ENCODE measurements around the gene DIO1. TPM values are rescaled to one million over a fixed set of nuclear protein-coding genes. Genes with fewer than 3 reads are reported as not detected.

DIO1 gene
- total and polyA plus RNA-seq, 2 donors from 2014 or later = 2.9 to 40.6 TPM

GRCh38 chr1:53905509-53905908 lies 11.5 kb downstream of the DIO1 start:
- no peak for FAIRE-seq
- Histone ChIP-seq H3K9ac (ENCODE audit: low read length in 3 of 3) (no peak overlapping the region), H3K4me1 (ENCODE audit: control insufficient read depth in 2 of 3, insufficient read depth in 2 of 3, low read depth in 1 of 3, low read length in 3 of 3) (peaks cover 0 to 3% (median 0%) of the 10 kb centered on the region in 3 donors), H3K27ac (ENCODE audit: low read depth in 2 of 2, low read length in 2 of 2) (no peak overlapping the region), H3K9me3 (ENCODE audit: control insufficient read depth in 2 of 3, insufficient read depth in 1 of 3, low read length in 3 of 3) (no peaks in the 10 kb centered on the region), H3K36me3 (ENCODE audit: control insufficient read depth in 2 of 3, insufficient read depth in 3 of 3, low read length in 3 of 3) (peaks cover 0 to 2% (median 0%) of the 10 kb centered on the region in 3 donors), H3K4me3 (ENCODE audit: low read length in 3 of 3) (no peak overlapping the region), H3K27me3 (ENCODE audit: control insufficient read depth, insufficient read depth, low read length) (no peaks in the 10 kb centered on the region)
- no peak for DNase-seq
- intact Hi-C loops (cut with DNase I) = no loop called here
- no peak for TF ChIP-seq CTCF (IDR thresholded peaks at IDR 0.05; ENCODE audit: borderline replicate concordance, extremely low read depth, insufficient read depth)

DNA sequence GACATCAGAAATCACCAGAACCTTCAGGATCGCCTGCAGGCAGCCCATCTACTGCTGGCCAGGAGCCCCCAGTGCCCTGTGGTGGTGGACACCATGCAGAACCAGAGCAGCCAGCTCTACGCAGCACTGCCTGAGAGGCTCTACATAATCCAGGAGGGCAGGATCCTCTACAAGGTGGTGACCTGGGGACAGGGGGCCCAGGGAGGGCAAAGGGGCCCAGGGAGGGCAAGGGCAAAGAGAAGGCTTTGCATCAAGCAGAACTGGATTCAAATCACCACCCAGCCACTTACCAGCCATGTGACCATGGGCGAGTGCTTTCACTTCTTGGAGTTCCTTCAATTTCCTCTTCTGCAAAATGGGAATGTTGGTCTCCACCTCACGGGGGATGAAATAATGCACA lies 12.1 kb downstream of the DIO1 start:
- FAIRE-seq (no peak), DNase-seq (no peak)
- H3K4me1 ChIP-seq (ENCODE audit: control insufficient read depth in 2 of 3, insufficient read depth in 2 of 3, low read depth in 1 of 3, low read length in 3 of 3) = peaks cover 0 to under 1% (median 0%) of the 10 kb centered on the region in 3 donors
- H3K27ac ChIP-seq (ENCODE audit: low read depth in 2 of 2, low read length in 2 of 2) = no peak overlapping the region
- intact Hi-C loops (cut with DNase I) = no loop called here
- peaks cover 0 to 2% (median 0%) of the 10 kb centered on the region in 3 donors for H3K36me3 ChIP-seq (ENCODE audit: control insufficient read depth in 2 of 3, insufficient read depth in 3 of 3, low read length in 3 of 3)
- H3K4me3 ChIP-seq (ENCODE audit: low read length in 3 of 3) = no peak overlapping the region
- no peak overlapping the region for H3K9ac ChIP-seq (ENCODE audit: low read length in 3 of 3)
- H3K9me3 ChIP-seq (ENCODE audit: control insufficient read depth in 2 of 3, insufficient read depth in 1 of 3, low read length in 3 of 3) = no peaks in the 10 kb centered on the region
- TF ChIP-seq CTCF (IDR thresholded peaks at IDR 0.05; ENCODE audit: borderline replicate concordance, extremely low read depth, insufficient read depth) = no peak
- no peaks in the 10 kb centered on the region for H3K27me3 ChIP-seq (ENCODE audit: control insufficient read depth, insufficient read depth, low read length)

- Histone ChIP-seq H3K27ac (ENCODE audit: low read depth in 2 of 2, low read length in 2 of 2) (no peak overlapping the region), H3K4me1 (ENCODE audit: control insufficient read depth in 2 of 3, insufficient read depth in 2 of 3, low read depth in 1 of 3, low read length in 3 of 3) (no peaks in the 10 kb centered on the region), H3K27me3 (ENCODE audit: control insufficient read depth, insufficient read depth, low read length) (no peaks in the 10 kb centered on the region), H3K9me3 (ENCODE audit: control insufficient read depth in 2 of 3, insufficient read depth in 1 of 3, low read length in 3 of 3) (no peaks in the 10 kb centered on the region), H3K9ac (ENCODE audit: low read length in 3 of 3) (no peak overlapping the region), H3K4me3 (ENCODE audit: low read length in 3 of 3) (no peak overlapping the region), H3K36me3 (ENCODE audit: control insufficient read depth in 2 of 3, insufficient read depth in 3 of 3, low read length in 3 of 3) (peaks cover 0 to 2% (median 0%) of the 10 kb centered on the region in 3 donors)
- FAIRE-seq = no peak
- intact Hi-C loops (cut with DNase I) = no loop called here
- TF ChIP-seq CTCF (IDR thresholded peaks at IDR 0.05; ENCODE audit: borderline replicate concordance, extremely low read depth, insufficient read depth) = no peak
- no peak for DNase-seq
These were observed 16.0 kb downstream of the DIO1 start for GRCh38 chr1:53909946-53910345.

- Histone ChIP-seq H3K9me3 (ENCODE audit: control insufficient read depth in 2 of 3, insufficient read depth in 1 of 3, low read length in 3 of 3) (no peaks in the 10 kb centered on the region), H3K9ac (ENCODE audit: low read length in 3 of 3) (no peak overlapping the region), H3K27ac (ENCODE audit: low read depth in 2 of 2, low read length in 2 of 2) (no peak overlapping the region), H3K27me3 (ENCODE audit: control insufficient read depth, insufficient read depth, low read length) (no peaks in the 10 kb centered on the region), H3K36me3 (ENCODE audit: control insufficient read depth in 2 of 3, insufficient read depth in 3 of 3, low read length in 3 of 3) (peaks cover 0 to 5% (median 0%) of the 10 kb centered on the region in 3 donors), H3K4me1 (ENCODE audit: control insufficient read depth in 2 of 3, insufficient read depth in 2 of 3, low read depth in 1 of 3, low read length in 3 of 3) (no peaks in the 10 kb centered on the region), H3K4me3 (ENCODE audit: low read length in 3 of 3) (no peak overlapping the region)
- no peak for TF ChIP-seq CTCF (IDR thresholded peaks at IDR 0.05; ENCODE audit: borderline replicate concordance, extremely low read depth, insufficient read depth)
- DNase-seq (no peak), FAIRE-seq (no peak)
- intact Hi-C loops (cut with DNase I) = no loop called here
These were observed 17.5 kb downstream of the DIO1 start for GRCh38 chr1:53911442-53911841.

Data from kidney (tissue), 14 donors.